ENCODE results near the gene DPP8. TPM values are rescaled to one million over a fixed set of nuclear protein-coding genes. Genes with fewer than 3 reads are reported as not detected.
"Not testable (repeated sequence)": the region's sequence is repeated elsewhere in the genome, so short reads cannot be mapped to it uniquely, and the experiment has no call there.

DPP8 gene
- total RNA-seq, 4 donors from 2014 or later, result 22.2 to 58.3 (median 33.5) TPM

DNA sequence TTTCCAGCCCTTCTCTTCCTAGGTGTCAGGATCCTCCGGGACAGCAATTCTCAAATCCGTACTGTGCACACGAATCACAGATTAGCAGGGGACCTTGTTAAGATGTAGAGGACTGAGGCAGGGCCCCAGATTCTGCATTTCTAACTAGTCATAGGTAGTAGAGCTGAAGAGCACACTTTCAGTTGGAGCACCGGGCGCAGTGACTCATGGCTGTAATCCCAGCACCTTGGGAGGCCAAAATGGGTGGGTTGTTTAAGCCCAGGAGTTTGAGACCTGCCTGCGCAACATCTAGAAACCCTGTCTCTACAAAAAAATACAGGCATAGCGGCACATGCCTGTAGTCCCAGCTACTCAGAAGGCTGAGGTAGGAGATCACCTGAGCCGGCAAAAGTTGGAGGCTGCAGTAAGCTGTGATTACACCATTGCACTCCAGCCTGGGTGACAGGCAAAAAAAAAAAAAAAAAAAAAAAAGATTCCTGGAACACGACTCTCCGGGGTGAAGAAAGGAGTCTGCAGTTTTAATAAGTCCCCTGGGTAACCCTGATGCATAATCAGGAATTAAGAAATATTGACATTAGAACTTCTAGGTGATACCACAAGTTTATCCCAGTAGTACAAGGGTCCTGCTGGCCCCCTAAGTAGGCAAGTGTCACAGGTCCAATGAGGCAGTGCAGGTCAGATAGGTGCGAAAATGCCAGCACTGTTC, 118.3 kb downstream of the DPP8 start:
- 75% methylated on average over 11 of the region's 11 CpGs for WGBS
- Histone ChIP-seq H3K27me3 (peaks cover 44% of the 10 kb centered on the region), H3K9me3 (no peaks in the 10 kb centered on the region), H3K4me3 (no peak overlapping the region), H3K27ac (no peak overlapping the region), H3K4me1 (peaks cover 12% of the 10 kb centered on the region), H3K36me3 (no peaks in the 10 kb centered on the region)
- TF ChIP-seq, protein P1, sequence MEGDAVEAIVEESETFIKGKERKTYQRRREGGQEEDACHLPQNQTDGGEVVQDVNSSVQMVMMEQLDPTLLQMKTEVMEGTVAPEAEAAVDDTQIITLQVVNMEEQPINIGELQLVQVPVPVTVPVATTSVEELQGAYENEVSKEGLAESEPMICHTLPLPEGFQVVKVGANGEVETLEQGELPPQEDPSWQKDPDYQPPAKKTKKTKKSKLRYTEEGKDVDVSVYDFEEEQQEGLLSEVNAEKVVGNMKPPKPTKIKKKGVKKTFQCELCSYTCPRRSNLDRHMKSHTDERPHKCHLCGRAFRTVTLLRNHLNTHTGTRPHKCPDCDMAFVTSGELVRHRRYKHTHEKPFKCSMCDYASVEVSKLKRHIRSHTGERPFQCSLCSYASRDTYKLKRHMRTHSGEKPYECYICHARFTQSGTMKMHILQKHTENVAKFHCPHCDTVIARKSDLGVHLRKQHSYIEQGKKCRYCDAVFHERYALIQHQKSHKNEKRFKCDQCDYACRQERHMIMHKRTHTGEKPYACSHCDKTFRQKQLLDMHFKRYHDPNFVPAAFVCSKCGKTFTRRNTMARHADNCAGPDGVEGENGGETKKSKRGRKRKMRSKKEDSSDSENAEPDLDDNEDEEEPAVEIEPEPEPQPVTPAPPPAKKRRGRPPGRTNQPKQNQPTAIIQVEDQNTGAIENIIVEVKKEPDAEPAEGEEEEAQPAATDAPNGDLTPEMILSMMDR (IDR thresholded peaks at IDR 0.05), result no peak
- TF ChIP-seq POLR2AphosphoS5 (IDR thresholded peaks at IDR 0.05) (no peak), POLR2A (IDR thresholded peaks at IDR 0.05) (no peak), EP300 (IDR thresholded peaks at IDR 0.05) (no peak)
- no peak for DNase-seq (ENCODE audit: low spot score in 2 of 2)

DNA sequence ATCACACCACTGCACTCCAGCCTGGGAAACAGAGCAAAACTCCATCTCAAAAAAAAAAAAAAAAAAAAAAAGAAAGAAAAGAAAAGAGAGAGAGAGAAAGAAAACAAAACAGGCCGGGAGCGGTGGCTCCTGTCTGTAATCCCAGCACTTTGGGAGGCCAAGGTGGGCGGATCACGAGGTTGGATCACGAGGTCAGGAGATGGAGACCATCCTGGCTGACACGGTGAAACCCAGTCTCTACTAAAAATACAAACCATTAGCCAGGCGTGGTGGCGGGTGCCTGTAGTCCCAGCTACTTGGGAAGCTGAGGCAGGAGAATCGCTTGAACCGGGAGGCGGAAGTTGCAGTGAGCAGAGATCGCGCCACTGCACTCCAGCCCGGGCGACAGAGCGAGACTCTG, 119.0 kb downstream of the DPP8 start:
- not testable (repeated sequence) for DNase-seq (ENCODE audit: low spot score in 2 of 2)

DNA sequence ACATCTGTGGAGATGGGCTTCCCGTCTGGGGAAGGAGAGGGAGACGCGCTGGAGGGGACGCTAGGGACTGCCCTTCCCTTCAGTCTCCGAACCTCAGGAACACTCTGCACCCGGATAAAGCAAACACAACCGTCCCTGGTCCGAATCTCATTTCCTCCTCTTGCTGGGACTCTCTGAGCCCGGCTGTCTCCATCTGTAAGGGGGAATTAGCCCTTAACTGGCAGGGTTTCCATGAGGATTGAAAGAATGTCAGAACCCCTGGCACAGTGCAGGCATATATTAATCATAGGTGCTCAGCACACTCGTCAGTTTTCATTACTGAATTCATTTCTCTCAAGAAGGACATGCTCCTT, 120.5 kb downstream of the DPP8 start:
- Histone ChIP-seq H3K27me3 (peaks cover 56% of the 10 kb centered on the region), H3K36me3 (no peaks in the 10 kb centered on the region), H3K27ac (no peak overlapping the region), H3K9me3 (no peaks in the 10 kb centered on the region), H3K4me1 (peaks cover 12% of the 10 kb centered on the region), H3K4me3 (no peak overlapping the region)
- WGBS, result 25% methylated on average over 10 of the region's 10 CpGs
- no peak for DNase-seq (ENCODE audit: low spot score in 2 of 2)
- TF ChIP-seq POLR2A (IDR thresholded peaks at IDR 0.05) (no peak), EP300 (IDR thresholded peaks at IDR 0.05) (no peak), POLR2AphosphoS5 (IDR thresholded peaks at IDR 0.05) (no peak)
- TF ChIP-seq, protein P1 (IDR thresholded peaks at IDR 0.05), result no peak

More for the DNA sequence above, 119.0 kb downstream of the DPP8 start:
- H3K9me3 ChIP-seq, H3K36me3 ChIP-seq, H3K27ac ChIP-seq, H3K4me3 ChIP-seq: not testable (repeated sequence)
- H3K27me3 ChIP-seq, result peaks cover 50% of the 10 kb centered on the region
- 94% methylated on average over 16 of the region's 16 CpGs for WGBS
- peaks cover 12% of the 10 kb centered on the region for H3K4me1 ChIP-seq

DNA sequence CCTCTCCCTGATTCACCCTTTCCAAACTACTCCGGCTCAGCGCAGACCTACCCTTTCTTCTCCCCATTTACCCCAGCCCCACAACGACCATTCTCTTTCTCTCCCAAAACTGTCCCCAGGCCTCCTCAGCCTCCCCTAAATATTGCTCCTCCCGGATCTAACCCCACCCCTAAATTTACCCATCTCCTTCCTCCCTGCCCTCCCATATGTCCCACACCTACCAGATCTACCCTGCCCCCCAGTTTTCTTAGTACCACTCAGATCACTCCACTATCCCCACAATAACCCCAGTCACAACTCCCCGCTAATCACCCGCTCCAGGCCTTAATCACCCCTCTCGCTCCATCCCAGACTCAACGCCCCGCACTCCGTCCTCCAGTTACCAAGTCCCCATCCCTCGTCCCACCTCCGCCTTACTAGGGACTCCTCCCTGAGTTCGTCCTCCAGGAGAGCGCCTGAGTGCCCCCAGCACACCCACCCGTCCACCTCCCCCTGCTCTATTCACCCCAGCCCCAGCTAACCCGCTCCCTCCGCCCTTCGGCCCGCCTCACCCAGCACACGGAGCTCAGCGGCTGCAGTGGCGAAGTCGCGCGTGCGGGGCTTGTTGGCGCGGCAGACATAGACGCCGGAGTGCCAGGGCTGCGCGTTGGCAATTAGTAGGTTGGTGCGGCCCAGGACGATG, 121.1 kb downstream of the DPP8 start:
- H3K36me3 ChIP-seq, result no peaks in the 10 kb centered on the region
- peaks cover 12% of the 10 kb centered on the region for H3K4me1 ChIP-seq
- no peak for DNase-seq (ENCODE audit: low spot score in 2 of 2)
- no peak for TF ChIP-seq POLR2A (IDR thresholded peaks at IDR 0.05)
- TF ChIP-seq EP300 (IDR thresholded peaks at IDR 0.05), result no peak
- no peak for TF ChIP-seq POLR2AphosphoS5 (IDR thresholded peaks at IDR 0.05)
- TF ChIP-seq, protein P1 (IDR thresholded peaks at IDR 0.05), result no peak
- no peak overlapping the region for H3K27ac ChIP-seq
- peaks cover 56% of the 10 kb centered on the region for H3K27me3 ChIP-seq
- WGBS, result 51% methylated on average over 30 of the region's 34 CpGs
- peak overlapping the region; percentile 28 for H3K4me3 ChIP-seq
- no peaks in the 10 kb centered on the region for H3K9me3 ChIP-seq

DNA sequence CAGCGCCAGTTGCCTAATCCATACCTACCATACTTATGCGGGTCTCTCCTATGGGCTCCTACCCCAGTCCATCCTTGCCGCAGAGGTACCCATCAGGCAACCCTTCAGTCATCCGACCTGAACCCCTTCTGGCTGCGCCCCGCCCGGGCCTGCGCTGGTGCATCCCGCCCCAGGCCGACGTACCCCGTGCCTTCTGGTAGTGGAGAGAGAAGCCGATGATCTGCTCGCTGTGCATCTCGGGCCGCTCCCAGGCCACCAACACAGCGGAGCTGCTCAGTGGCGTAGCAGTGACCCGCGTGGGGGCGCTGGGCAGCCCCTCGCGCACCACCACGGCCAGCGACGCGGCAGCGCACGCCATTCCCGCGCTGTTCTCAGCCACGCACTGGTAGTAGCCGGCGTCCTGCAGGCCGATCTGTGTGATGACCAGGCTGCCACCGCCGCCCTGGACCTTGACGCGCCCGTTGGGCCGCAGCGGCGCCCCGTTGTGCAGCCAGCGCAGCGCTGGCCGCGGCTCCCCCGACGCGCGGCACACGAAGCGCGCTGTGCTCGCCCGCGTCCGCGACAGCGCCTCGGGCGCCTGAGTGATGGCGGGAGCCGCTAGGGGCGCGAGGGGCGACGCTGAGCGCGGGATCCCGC, 121.8 kb downstream of the DPP8 start:
- Histone ChIP-seq H3K4me1 (peaks cover 12% of the 10 kb centered on the region), H3K27ac (no peak overlapping the region), H3K36me3 (no peaks in the 10 kb centered on the region), H3K27me3 (peaks cover 56% of the 10 kb centered on the region), H3K9me3 (no peaks in the 10 kb centered on the region), H3K4me3 (peak overlapping the region; percentile 28)
- DNase-seq (ENCODE audit: low spot score in 2 of 2), result no peak
- TF ChIP-seq EP300 (IDR thresholded peaks at IDR 0.05), result no peak
- no peak for TF ChIP-seq POLR2A (IDR thresholded peaks at IDR 0.05)
- TF ChIP-seq, protein P1 (IDR thresholded peaks at IDR 0.05), result no peak
- TF ChIP-seq POLR2AphosphoS5 (IDR thresholded peaks at IDR 0.05), result no peak
- WGBS, result 34% methylated on average over 53 of the region's 72 CpGs

Measured in suprapubic skin (tissue), 4 donors.